HG03565 (cell line): ENCODE measurements around the gene TUT7.
"Not testable (repeated sequence)": the region's sequence is repeated elsewhere in the genome, so short reads cannot be mapped to it uniquely, and the experiment has no call there.

ENCODE experiments used
- ATAC-seq: cut with Tn5 transposase; IDR thresholded peaks from one replicate; pipeline ENCODE4 v1.9.1; 2021; ENCODE audit warnings: mild to moderate bottlenecking, moderate library complexity; ENCODE audit not compliant: unreplicated experiment

TUT7 gene, protein sequence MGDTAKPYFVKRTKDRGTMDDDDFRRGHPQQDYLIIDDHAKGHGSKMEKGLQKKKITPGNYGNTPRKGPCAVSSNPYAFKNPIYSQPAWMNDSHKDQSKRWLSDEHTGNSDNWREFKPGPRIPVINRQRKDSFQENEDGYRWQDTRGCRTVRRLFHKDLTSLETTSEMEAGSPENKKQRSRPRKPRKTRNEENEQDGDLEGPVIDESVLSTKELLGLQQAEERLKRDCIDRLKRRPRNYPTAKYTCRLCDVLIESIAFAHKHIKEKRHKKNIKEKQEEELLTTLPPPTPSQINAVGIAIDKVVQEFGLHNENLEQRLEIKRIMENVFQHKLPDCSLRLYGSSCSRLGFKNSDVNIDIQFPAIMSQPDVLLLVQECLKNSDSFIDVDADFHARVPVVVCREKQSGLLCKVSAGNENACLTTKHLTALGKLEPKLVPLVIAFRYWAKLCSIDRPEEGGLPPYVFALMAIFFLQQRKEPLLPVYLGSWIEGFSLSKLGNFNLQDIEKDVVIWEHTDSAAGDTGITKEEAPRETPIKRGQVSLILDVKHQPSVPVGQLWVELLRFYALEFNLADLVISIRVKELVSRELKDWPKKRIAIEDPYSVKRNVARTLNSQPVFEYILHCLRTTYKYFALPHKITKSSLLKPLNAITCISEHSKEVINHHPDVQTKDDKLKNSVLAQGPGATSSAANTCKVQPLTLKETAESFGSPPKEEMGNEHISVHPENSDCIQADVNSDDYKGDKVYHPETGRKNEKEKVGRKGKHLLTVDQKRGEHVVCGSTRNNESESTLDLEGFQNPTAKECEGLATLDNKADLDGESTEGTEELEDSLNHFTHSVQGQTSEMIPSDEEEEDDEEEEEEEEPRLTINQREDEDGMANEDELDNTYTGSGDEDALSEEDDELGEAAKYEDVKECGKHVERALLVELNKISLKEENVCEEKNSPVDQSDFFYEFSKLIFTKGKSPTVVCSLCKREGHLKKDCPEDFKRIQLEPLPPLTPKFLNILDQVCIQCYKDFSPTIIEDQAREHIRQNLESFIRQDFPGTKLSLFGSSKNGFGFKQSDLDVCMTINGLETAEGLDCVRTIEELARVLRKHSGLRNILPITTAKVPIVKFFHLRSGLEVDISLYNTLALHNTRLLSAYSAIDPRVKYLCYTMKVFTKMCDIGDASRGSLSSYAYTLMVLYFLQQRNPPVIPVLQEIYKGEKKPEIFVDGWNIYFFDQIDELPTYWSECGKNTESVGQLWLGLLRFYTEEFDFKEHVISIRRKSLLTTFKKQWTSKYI (N-terminal part only)

DNA sequence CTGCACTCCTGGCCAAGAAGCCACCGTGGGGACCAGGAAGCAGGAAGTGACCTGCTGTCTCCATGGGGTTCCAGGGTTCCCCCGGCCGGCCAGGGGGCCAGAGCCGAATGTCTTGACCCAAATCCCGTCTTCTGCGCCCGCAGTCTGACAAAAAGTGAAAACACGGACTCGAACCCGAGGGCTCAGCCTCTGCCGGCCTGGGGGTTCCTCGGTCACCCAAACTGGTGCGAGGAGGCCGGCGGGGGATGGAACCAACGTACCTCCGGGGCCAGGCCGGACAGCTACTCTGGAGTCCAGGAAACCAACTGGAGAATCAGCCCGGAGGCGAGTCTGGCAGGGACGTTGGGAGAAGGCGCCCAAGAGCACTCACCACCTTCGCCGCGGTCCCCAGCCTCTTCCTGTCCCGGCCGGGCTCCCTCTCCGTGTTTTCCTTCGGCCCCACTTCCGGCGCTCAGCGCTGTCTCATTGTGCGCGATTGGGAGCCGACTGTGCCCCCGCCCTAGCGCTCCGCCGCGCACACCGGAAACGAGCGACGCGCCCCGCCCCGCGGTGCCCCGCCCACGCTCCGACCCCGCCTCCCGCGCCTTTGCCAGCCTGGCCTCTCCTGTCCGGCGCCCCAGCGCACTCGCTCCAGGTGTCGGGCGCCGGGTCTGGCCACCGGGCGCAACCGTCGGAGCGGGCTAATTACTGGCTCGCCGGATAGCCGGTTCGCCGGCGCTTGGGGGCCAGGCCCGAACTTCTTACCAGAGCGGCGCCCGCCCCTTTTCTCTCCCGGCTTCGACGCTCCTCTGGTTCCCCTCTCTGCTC, at the start of gene TUT7:
TSS of gene TUT7 (minus strand) at position 400 of the 807 bp plus-strand sequence. CDS start 1,211 bp downstream, outside the sequence.
- ATAC-seq: peak; percentile 67

DNA sequence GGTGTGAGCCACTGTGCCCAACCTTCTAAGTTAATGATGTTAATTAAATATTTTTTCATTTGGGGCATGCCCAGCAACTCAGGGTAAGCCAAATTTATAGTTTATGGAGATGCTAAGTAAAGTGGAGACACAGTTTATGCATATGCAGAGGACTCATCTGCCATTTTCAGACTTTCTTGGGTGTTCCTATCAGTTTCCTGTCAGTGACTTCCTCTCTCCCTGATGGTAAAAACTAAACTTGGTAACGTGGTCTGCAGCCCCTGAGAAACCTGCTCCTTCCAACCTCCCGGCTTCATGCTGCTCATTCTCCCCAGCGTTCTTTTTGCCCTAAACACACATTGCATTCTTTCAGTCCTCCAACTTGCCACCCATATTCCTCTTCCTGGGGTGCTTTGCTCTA, 48.4 kb upstream of the TUT7 start:
- ATAC-seq: no peak

DNA sequence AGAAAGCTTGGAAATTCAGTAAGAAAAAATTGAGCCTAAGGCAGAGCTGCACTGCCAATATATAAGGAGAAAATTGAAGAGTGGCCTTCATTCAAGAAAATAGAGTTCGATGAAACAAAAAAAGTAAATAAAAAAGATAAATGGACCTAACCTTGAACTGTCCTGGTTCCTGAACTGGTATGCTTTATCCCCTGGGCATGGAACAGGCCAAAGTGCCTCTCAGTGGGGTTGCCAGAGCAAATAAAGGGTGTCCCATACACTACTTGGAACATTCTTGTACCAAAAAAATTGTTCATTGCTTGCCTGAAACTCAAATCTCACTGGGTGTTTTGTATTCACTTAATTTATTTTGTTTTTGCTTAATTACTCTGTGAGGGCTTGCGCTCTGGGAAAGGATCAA, 42.2 kb upstream of the TUT7 start:
- ATAC-seq: no peak

DNA sequence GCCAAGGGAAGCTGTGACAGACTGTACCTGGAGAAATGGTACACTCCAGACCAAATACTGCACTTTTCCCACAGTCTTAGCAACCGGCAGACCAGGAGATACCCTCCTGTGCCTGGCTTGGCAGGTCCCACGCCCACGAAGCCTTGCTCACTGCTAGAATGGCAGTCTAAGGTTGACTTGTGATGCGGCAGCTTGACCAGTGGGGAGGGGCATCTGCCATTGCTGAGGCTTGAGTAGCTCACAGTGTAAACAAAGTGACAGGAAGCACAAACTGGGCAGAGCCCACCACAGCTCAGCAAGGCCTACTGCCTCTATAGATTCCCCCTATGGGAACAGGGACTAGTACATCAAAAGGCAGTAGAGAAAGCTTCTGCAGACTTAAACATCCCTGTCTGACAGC, 36.0 kb upstream of the TUT7 start:
- ATAC-seq: not testable (repeated sequence)

DNA sequence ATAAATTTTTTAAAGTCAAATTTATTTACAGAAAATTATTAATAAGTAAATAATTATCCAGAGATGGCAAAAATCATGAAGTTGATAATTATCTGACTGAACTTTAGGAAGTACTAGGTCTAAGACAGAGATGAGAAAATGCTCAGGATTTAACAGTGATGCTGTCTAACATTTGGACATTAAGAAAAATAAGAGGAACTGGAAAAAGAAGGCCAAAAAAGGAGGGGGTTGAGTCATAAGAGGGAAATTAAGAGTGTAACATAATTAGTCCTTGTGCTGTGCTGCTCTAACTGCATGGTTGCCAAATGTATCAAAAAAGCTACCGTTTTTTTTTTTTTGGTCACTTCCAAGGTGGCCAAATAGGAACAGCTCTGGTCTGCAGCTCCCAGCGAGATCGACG, 35.4 kb upstream of the TUT7 start:
- ATAC-seq: no peak

DNA sequence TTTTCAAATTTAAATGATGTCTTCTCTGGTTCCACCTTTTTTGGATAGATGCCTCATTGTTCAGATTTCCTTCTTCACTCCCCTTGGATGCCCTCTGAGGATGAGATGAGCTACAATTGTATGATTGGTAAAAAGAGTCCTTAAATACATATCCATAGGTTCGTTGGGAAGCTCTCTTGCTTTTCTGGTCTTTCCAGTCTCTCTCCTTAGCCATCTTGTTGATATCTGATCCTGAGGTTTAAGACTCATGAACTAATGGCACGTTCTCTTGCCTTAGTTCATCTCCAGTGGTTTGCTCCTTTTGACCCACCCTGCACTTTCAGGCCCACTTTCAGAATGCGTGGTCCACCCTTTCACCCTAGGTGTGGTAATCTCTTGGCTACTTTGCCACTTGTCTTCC, 33.2 kb upstream of the TUT7 start:
- no peak for ATAC-seq

DNA sequence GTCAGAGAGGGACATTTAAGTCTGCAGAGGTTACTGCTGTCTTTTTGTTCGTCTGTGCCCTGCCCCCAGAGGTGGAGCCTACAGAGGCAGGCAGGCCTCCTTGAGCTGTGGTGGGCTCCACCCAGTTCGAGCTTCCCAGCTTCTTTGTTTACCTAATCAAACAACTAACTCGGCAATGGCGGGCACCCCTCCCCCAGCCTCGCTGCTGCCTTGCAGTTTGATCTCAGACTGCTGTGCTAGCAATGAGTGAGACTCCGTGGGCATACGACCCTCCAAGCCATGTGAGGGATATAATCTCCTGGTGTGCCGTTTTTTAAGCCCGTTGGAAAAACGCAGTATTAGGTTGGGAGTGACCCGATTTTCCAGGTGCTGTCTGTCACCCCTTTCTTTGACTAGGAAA, 28.8 kb upstream of the TUT7 start:
- ATAC-seq: not testable (repeated sequence)

DNA sequence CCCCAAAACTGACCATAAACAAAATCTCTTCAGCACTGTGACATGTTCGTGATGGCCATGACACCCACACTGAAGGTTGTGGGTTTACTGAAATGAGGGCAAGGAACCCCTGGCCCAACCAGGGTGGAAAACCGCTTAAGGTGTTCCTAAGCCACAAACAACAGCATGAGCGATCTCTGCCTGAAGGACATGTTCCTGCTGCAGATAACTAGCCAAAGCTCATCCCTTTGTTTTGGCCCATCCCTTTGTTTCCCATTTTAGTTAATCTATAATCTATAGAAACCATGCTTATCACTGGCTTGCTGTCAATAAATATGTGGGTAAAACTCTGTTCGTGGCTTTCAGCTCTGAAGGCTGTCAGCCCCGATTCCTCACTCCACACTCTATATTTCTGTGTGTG, 21.8 kb upstream of the TUT7 start:
- no peak for ATAC-seq

DNA sequence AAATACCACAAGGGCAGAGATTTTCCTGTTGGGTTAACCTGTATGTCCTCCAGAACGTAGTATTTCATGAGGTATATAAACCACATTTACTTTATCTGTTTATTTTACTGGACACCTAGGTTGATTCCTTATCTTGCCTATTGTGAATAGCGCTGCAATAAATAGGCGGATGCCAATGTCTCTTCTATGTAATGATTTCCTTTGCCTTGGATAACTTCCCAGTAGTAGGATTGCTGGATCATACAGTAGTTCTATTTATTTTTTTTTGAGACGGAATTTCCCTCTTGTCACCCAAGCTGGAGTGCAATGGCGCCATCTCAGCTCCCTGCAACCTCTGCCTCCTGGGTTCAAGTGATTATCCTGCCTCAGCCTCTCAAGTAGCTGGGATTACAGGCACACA, 15.6 kb upstream of the TUT7 start:
- no peak for ATAC-seq

DNA sequence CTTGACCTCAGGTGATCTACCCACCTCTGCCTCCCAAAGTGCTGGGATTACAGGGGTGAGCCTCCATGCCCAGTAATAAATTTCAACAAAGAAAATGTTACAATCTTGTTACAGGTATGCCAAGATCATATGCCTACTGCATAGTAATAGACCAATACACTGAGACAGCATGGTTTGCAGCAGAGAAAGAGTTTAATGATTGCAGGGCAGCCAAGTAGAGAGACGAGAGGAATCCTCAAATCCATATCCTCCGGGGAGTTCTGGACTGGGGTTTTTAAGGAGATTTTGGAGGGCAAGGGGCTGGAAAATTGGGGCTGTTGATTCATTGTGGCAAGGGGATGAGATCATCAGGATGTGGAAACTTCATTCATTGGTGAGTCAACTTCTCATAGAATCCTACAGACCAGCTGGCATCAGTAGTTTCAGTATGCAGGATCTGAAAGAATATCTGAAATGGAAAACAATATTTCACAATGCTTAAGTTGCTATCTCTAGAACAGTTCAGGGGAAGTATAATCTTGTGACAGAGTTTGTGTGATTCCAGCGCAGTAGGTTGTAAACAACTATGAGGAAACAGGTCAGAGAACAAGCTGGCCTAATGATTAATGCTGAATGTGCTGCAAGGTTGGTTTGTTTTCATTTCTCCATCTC, 14.8 kb upstream of the TUT7 start:
- no peak for ATAC-seq

DNA sequence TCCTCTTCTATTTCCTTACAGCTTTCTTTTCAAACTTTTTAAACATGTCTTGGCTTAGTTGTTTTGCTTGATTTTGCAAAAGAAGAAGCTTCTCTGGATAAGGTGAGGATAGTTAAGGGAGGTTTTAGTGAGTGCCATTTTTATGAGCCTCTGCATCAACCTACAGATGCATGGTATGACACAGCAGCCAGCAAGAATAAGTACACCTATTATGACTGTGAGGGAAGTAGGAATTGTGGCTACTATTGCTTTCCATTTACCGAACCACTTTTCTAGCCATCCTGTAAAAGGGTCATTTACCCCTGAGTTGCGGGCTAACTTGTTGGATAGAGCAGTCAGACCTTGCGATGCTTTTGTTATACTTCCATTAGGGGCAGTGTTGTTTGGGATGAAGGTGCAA, 7.0 kb upstream of the TUT7 start:
- ATAC-seq: no peak

DNA sequence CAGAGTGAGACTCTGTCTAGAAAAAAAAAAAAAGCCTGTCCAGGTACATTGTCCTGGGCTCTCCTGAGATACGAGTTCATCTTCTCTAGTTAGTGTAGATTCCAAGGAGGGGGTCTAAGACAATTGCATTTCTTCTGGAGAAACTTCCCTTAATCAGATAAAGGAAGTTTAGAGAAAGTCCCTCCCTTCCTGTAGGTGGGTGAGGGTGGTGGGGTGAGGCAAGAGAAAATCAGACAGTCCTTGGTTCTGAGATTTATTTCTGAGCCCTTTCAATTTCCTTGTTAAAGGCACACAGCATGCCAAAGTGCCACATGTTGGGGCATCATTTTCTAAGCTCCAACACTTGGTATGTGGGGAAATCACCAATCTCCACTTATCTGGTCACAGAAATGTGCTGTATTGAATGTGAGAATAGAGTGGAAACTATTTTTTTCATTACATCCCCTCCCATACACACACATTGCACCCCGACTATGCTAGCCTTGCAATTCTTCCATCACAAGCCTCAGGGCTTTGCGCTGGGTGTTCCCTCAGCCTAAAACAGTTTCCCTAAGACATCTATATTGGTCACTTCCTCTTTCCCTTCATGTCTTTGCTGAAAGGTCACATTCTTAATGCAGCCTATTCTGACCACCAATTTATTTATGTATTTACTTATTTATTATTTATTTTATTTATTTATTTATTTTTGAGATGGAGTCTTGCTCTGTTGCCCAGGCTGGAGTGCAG, 5.1 kb upstream of the TUT7 start:
- ATAC-seq: no peak

DNA sequence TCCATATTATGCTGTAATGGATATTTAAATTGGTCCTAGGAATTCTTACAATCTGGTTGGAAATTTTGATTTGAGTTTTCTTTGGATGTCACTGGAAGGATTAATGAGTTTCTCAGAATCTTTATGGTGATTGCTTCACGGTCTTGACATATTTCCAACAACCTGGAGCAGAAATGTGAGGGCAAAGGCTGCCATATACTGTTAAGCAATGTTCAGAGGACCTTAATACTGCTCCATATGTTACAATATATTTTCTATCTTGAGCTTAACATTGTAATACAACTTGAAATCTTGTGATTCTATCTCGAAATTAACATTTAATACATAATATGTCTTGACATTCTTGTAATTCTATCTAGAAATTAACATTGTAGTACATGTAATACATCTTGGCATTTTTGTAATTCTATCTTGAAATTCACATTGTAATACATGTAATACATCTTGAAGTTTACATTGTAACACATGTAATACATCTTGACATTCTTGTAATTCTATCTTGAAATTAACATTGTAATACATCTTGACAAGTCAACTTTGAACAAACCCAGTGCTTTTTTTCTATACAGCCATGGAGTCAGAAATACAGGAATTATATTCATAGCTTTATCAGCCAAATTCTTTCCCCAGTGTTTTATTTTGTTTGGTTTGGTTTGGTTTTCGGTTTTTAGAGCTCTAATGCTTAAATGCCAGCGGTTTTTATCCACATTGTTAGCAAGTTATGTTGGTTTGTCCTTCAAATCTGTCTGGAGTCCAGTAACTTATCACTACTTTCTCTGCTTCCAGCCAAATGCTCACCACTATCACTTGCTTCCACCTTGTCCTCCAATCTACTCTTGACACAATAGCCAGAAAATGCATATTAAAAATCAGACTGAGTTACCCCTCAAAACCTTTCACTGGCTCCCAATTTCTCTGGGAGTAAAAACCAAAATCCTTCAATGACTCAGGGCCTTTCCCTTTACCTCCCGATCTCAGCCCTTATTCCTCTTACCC, 3.0 kb upstream of the TUT7 start:
- no peak for ATAC-seq

DNA sequence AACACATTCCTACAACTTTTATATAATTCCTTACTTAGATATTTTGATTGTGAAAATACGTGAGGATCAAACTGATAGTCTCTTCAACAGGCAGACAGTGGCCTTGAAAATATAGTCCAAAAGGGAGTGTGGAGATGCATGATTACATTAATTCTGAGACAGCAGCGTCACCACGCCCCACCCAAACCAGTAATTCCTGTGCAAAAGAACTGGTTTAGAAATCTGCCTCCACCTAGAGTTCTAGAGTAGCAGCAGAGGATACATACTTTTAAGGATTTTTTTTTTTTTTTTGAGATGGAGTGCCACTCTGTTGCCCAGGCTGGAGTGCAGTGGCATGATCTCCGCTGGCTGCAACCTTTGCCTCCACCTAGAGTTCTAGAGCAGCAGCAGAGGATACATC, 1.6 kb upstream of the TUT7 start:
- no peak for ATAC-seq

DNA sequence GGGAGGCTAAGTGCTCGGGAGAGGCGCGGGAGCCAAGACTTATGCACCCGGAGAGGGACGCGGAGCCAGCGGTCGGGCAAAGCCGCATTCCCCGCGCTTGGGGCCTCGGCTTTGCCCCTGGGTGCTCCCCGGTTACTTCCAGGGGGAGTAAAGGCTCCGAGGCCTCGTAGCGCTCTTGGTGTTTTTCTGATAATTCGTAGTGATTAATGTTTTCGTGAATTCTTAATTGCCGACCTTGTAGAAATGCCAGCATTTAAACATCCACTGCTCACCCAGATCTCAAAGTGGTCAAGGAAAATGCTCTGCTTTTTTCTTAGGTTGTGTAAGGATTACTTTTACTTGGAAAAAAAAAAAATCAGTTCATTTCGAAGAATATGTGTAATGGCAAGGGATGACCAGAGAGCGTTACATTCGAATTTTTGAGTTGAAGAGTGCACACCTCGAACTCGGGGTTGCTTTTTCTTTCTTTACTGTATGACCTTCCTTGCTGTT, 654 bp upstream of the TUT7 start:
- no peak for ATAC-seq

DNA sequence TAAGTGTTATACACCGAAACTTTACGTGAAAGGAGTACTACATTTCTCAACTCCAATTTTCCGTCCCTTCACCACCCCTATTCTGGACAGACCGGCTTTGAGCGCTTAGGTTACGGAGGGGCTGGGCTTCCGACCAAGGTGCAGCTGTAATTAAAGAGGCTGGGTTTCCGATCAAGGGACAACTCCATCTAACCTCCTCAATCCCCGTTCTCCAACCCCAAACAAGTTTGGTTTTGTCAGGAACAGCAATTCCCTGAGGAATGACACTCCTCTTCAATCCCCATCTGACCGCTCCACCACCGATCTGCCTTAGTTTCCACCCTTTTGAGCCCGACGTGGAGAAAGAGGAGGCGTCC, 577 bp downstream of the TUT7 start:
- no peak for ATAC-seq

DNA sequence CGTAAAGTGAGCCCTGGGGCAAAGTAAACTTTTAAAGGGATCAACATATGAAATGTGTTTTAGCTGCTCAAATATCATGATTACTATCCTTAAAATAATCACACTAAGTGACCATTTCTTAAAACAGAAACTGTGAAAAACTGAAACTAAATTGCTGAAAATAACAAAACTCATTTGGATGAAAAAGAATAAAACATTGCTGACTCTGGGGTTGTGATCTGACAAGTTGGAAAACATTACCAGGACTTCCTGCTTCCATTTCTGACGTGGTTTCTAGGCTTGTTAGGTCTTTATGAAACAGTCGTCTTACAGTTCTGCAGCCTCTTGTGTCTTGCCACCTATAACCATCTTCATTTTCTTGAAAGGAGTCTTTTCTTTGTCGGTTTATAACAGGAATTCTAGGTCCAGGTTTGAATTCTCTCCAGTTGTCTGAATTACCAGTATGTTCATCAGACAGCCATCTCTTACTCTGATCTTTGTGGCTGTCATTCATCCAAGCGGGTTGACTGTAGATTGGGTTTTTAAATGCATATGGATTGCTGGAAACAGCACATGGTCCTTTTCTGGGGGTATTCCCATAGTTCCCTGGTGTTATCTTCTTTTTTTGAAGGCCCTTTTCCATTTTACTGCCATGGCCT, 1.7 kb downstream of the TUT7 start:
- no peak for ATAC-seq
